Stimulated activated naive B cell treated with anti-CD40 and anti-IgM and Interleukin-4, amounts not matched to agents 10 μg/mL and 1 μg/mL and 100 μg/mL, for 72 hours (primary cell): ENCODE results near the gene CD68.

Source experiments
- ATAC-seq, 2 donors: fragments of 150-1000 bp; cut with Tn5 transposase; replicated peaks; 2 replicates each; pipeline ENCODE4 v1.10.0; 2021; ENCODE audit warnings: moderate library complexity in 1 of 2
- DNase-seq: peaks from one replicate; pipeline ENCODE4 v3.0.0; 2021
- H3K27ac Mint-ChIP-seq: one replicate; pipeline ENCODE4 v1.8.0; 2022; ENCODE audit warnings: mild to moderate bottlenecking, mixed read lengths
- H3K27me3 Mint-ChIP-seq, 2 donors: one replicate each; pipeline ENCODE4 v1.8.0; 2022; ENCODE audit warnings: mixed read lengths in 2 of 2
- H3K36me3 Mint-ChIP-seq, 2 donors: one replicate each; pipeline ENCODE4 v1.8.0; 2022; ENCODE audit warnings: mixed read lengths in 2 of 2, mild to moderate bottlenecking in 1 of 2
- H3K4me1 Mint-ChIP-seq, 2 donors: one replicate each; pipeline ENCODE4 v1.8.0; 2022; ENCODE audit warnings: mixed read lengths in 2 of 2, mild to moderate bottlenecking in 1 of 2
- H3K4me3 Mint-ChIP-seq, 2 donors: one replicate each; pipeline ENCODE4 v1.8.0; 2022; ENCODE audit warnings: mild to moderate bottlenecking in 2 of 2, mixed read lengths in 2 of 2, moderate library complexity in 1 of 2
- H3K9me3 Mint-ChIP-seq, 2 donors: one replicate each; pipeline ENCODE4 v1.8.0; 2022; ENCODE audit warnings: mixed read lengths in 2 of 2, mild to moderate bottlenecking in 1 of 2

Gene CD68

GRCh38 chr17:7579001-7579833, at the start of gene CD68:
Gene CD68 (plus strand): TSS chr17:7579638. CDS start chr17:7579678, 40 bp downstream.
- H3K4me3 Mint-ChIP-seq, result peak within 1 kb of the TSS; percentile 77 to 79
- H3K9me3 Mint-ChIP-seq, result no peaks in the 10 kb centered on the region
- DNase-seq (peak; percentile 83), ATAC-seq (peak; percentile 81 to 82)
- H3K36me3 Mint-ChIP-seq, result peaks cover 72 to 90% of the 10 kb centered on the region in 2 donors
- no peaks in the 10 kb centered on the region for H3K27me3 Mint-ChIP-seq
- peaks cover 59 to 87% of the 10 kb centered on the region in 2 donors for H3K4me1 Mint-ChIP-seq
- peak within 1 kb of the TSS; percentile 100 for H3K27ac Mint-ChIP-seq

GRCh38 chr17:7530023-7530900, 49.2 kb upstream of the CD68 start:
- Mint-ChIP-seq H3K4me1 (no peaks in the 10 kb centered on the region), H3K4me3 (no peak overlapping the region), H3K27ac (no peak overlapping the region), H3K9me3 (peaks cover 8 to 9% of the 10 kb centered on the region in 2 donors), H3K36me3 (peaks cover 10 to 11% of the 10 kb centered on the region in 2 donors), H3K27me3 (peaks cover 0 to 3% of the 10 kb centered on the region in 2 donors)
- no peak for DNase-seq
- ATAC-seq, result no peak

- Mint-ChIP-seq H3K27me3 (peaks cover 7 to 13% of the 10 kb centered on the region in 2 donors), H3K36me3 (no peaks in the 10 kb centered on the region), H3K4me3 (no peak overlapping the region), H3K27ac (no peak overlapping the region), H3K4me1 (peaks cover 0 to 8% of the 10 kb centered on the region in 2 donors), H3K9me3 (peaks cover 0 to 9% of the 10 kb centered on the region in 2 donors)
- DNase-seq (no peak), ATAC-seq (no peak)
Measured at GRCh38 chr17:7538050-7538449, 41.4 kb upstream of the CD68 start.

- no peak for ATAC-seq
- Mint-ChIP-seq H3K36me3 (no peaks in the 10 kb centered on the region), H3K4me1 (peaks cover 0 to 13% of the 10 kb centered on the region in 2 donors), H3K27me3 (peaks cover 7 to 18% of the 10 kb centered on the region in 2 donors), H3K4me3 (no peak overlapping the region), H3K9me3 (peaks cover 0 to 9% of the 10 kb centered on the region in 2 donors), H3K27ac (no peak overlapping the region)
- DNase-seq, result no peak
Measured at GRCh38 chr17:7538891-7539545, 40.4 kb upstream of the CD68 start.

GRCh38 chr17:7541074-7541621, 38.3 kb upstream of the CD68 start:
- peaks cover 0 to 13% of the 10 kb centered on the region in 2 donors for H3K4me1 Mint-ChIP-seq
- H3K4me3 Mint-ChIP-seq, result no peak overlapping the region
- peaks cover 0 to 9% of the 10 kb centered on the region in 2 donors for H3K9me3 Mint-ChIP-seq
- H3K27ac Mint-ChIP-seq, result peak overlapping the region; percentile 20
- no peaks in the 10 kb centered on the region for H3K36me3 Mint-ChIP-seq
- H3K27me3 Mint-ChIP-seq, result peaks cover 4 to 18% of the 10 kb centered on the region in 2 donors
- ATAC-seq (no peak), DNase-seq (no peak)

GRCh38 chr17:7544911-7545310, 34.5 kb upstream of the CD68 start:
- ATAC-seq, result no peak
- Mint-ChIP-seq H3K9me3 (no peaks in the 10 kb centered on the region), H3K4me1 (peaks cover 12 to 36% of the 10 kb centered on the region in 2 donors), H3K27me3 (peaks cover 0 to 13% of the 10 kb centered on the region in 2 donors), H3K4me3 (no peak overlapping the region), H3K36me3 (no peaks in the 10 kb centered on the region), H3K27ac (no peak overlapping the region)
- no peak for DNase-seq

GRCh38 chr17:7548585-7549400, 30.6 kb upstream of the CD68 start, which contains the start of gene TNFSF12:
Gene TNFSF12 (plus strand): TSS chr17:7549058. CDS start chr17:7549154, 96 bp downstream.
- H3K4me3 Mint-ChIP-seq, result peak within 1 kb of the TSS; percentile 83 to 88
- DNase-seq (no peak), ATAC-seq (peak; percentile 53 to 60)
- peak within 1 kb of the TSS; percentile 88 for H3K27ac Mint-ChIP-seq
- peaks cover 0 to 2% of the 10 kb centered on the region in 2 donors for H3K36me3 Mint-ChIP-seq
- no peaks in the 10 kb centered on the region for H3K27me3 Mint-ChIP-seq
- H3K9me3 Mint-ChIP-seq, result no peaks in the 10 kb centered on the region
- H3K4me1 Mint-ChIP-seq, result peaks cover 38 to 58% of the 10 kb centered on the region in 2 donors

GRCh38 chr17:7549401-7550055, 29.9 kb upstream of the CD68 start:
- Mint-ChIP-seq H3K9me3 (no peaks in the 10 kb centered on the region), H3K4me1 (peaks cover 41 to 64% of the 10 kb centered on the region in 2 donors), H3K27ac (peak overlapping the region; percentile 14), H3K36me3 (peaks cover 0 to 2% of the 10 kb centered on the region in 2 donors), H3K4me3 (peak overlapping the region; percentile 68 to 69), H3K27me3 (no peaks in the 10 kb centered on the region)
- no peak for DNase-seq
- ATAC-seq, result peak; percentile 32 to 45

GRCh38 chr17:7550344-7550743, 29.1 kb upstream of the CD68 start:
- no peak overlapping the region for H3K27ac Mint-ChIP-seq
- H3K4me3 Mint-ChIP-seq, result no peak overlapping the region
- DNase-seq (no peak), ATAC-seq (no peak)
- H3K36me3 Mint-ChIP-seq, result peaks cover 0 to 3% of the 10 kb centered on the region in 2 donors
- no peaks in the 10 kb centered on the region for H3K27me3 Mint-ChIP-seq
- H3K9me3 Mint-ChIP-seq, result no peaks in the 10 kb centered on the region
- H3K4me1 Mint-ChIP-seq, result peaks cover 46 to 72% of the 10 kb centered on the region in 2 donors

GRCh38 chr17:7551396-7551795, 28.0 kb upstream of the CD68 start:
- peak overlapping the region; percentile 74 for H3K27ac Mint-ChIP-seq
- no peak overlapping the region for H3K4me3 Mint-ChIP-seq
- H3K36me3 Mint-ChIP-seq, result peaks cover 0 to 4% of the 10 kb centered on the region in 2 donors
- peaks cover 50 to 78% of the 10 kb centered on the region in 2 donors for H3K4me1 Mint-ChIP-seq
- no peak for DNase-seq
- ATAC-seq, result no peak
- no peaks in the 10 kb centered on the region for H3K27me3 Mint-ChIP-seq
- H3K9me3 Mint-ChIP-seq, result no peaks in the 10 kb centered on the region

- Mint-ChIP-seq H3K27me3 (no peaks in the 10 kb centered on the region), H3K9me3 (no peaks in the 10 kb centered on the region), H3K4me3 (peak overlapping the region; percentile 3 to 48), H3K36me3 (peaks cover 0 to 4% of the 10 kb centered on the region in 2 donors), H3K4me1 (peaks cover 58 to 83% of the 10 kb centered on the region in 2 donors), H3K27ac (peak overlapping the region; percentile 95)
- DNase-seq (peak; percentile 69), ATAC-seq (peak; percentile 90)
Measured at GRCh38 chr17:7552621-7553051, 26.8 kb upstream of the CD68 start.

GRCh38 chr17:7553356-7553755, 26.1 kb upstream of the CD68 start:
- Mint-ChIP-seq H3K36me3 (peaks cover 0 to 4% of the 10 kb centered on the region in 2 donors), H3K4me3 (peak overlapping the region; percentile 6 to 29), H3K4me1 (peaks cover 60 to 83% of the 10 kb centered on the region in 2 donors), H3K27me3 (no peaks in the 10 kb centered on the region), H3K27ac (peak overlapping the region; percentile 95), H3K9me3 (no peaks in the 10 kb centered on the region)
- DNase-seq (no peak), ATAC-seq (no peak)
